Hepatocyte (in vitro differentiated cells): ENCODE measurements around the gene ADAM12.

Experiments
- EZH2 ChIP-seq: fragments of 200-600 bp; sonication (generic); IDR thresholded peaks from 2 replicates; pipeline ENCODE4 v1.6.1; 2016; ENCODE audit warnings: antibody characterized with exemption, mild to moderate bottlenecking, borderline replicate concordance
- EZH2phosphoT487 ChIP-seq: fragments of 200-600 bp; sonication (generic); IDR thresholded peaks from one replicate; pipeline ENCODE4 v1.6.1; 2018; ENCODE audit warnings: antibody characterized with exemption, mild to moderate bottlenecking, low read depth, moderate library complexity; ENCODE audit not compliant: unreplicated experiment, severe bottlenecking
- TF ChIP-seq, protein P1 (sequence below): fragments of 200-600 bp; sonication (generic); IDR thresholded peaks from 2 replicates; pipeline ENCODE4 v1.5.1; 2016; ENCODE audit warnings: antibody characterized with exemption, mild to moderate bottlenecking; ENCODE audit not compliant: poor library complexity

DNA sequence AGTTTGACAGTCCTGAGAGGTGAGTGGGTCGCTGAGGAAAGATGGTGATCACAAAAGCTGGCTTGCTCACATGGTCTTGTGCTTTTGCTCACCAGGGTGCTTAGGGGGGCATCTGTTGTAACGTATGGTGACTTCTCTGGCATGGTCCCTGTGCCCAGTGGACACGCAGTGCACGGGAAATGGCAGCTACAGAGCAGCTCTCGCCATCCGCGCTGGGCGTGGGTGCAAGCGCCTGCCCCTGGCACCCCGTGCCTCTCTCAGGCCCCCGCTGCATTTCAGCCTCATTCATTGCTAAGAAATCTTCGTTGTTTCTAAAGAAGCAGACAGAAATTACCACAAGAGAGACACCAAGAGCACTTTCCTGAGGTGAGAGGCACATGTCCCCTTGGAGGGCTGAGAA lies 390.7 kb downstream of the ADAM12 start:
- TF ChIP-seq, protein P1, sequence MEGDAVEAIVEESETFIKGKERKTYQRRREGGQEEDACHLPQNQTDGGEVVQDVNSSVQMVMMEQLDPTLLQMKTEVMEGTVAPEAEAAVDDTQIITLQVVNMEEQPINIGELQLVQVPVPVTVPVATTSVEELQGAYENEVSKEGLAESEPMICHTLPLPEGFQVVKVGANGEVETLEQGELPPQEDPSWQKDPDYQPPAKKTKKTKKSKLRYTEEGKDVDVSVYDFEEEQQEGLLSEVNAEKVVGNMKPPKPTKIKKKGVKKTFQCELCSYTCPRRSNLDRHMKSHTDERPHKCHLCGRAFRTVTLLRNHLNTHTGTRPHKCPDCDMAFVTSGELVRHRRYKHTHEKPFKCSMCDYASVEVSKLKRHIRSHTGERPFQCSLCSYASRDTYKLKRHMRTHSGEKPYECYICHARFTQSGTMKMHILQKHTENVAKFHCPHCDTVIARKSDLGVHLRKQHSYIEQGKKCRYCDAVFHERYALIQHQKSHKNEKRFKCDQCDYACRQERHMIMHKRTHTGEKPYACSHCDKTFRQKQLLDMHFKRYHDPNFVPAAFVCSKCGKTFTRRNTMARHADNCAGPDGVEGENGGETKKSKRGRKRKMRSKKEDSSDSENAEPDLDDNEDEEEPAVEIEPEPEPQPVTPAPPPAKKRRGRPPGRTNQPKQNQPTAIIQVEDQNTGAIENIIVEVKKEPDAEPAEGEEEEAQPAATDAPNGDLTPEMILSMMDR: no peak
- no peak for TF ChIP-seq EZH2
- no peak for TF ChIP-seq EZH2phosphoT487
